HG03571 (cell line): Measurements from ENCODE around the gene SLC23A2.

Experiments
- ATAC-seq: cut with Tn5 transposase; IDR thresholded peaks from one replicate; pipeline ENCODE4 v1.9.1; 2021; ENCODE audit not compliant: unreplicated experiment

Gene SLC23A2

DNA sequence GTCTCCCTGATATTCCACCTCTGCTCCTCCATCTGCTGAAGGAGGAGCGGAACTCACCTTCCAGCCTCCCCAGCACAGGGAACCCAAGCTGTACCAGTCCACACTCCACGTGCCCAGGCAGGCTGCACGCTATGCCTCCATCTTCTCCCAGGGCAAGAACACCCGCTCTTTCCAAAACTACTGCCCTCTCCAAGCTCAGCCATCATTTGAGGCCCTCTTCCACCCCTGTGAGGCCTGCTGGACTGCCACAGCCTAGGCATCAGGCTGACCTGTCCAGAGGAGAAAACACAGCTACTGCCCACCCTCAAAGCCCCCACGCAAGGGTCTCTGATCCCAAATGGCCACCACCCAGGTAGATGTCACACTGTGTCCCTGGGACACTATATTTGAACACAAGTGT is 179.7 kb downstream of the SLC23A2 start:
- no peak for ATAC-seq

DNA sequence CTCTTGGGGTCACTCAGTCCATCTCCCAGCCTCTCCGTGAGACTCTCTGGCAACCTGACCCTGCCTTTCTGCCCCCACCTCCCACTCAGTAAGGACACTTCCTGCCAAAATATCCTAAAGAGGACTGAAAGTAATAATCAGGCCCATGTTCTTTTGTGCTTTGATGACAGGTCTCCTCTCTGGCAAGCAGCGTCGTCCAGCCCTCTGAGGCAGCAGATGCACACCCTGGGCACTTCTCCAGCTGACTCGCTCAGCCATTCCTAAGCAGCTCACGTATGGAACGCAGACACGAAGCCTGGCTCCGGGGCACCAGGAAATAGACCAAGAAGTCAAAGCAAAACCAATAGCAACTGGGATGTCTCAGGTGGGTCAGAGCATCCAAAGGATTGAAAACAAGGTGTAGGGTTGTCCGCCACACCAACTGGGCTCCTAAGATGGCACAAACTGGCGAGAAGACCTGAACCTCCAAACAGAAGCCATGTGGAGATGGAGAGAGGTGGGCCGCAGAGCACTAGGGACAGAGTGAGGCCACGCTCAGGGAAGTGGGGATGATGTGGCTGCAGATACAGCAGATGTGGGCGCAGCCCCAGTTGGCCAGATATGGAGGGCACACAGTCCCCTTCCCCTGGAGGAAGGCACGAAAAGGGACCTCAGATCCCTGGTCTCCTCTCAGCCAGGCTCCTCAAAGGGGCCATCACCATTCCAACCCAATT is 180.3 kb downstream of the SLC23A2 start:
- ATAC-seq: no peak

- no peak for ATAC-seq
Observed at GRCh38 chr20:4819901-4820300, 181.4 kb downstream of the SLC23A2 start.

- no peak for ATAC-seq
Observed at GRCh38 chr20:4817230-4817671, 184.1 kb downstream of the SLC23A2 start.

DNA sequence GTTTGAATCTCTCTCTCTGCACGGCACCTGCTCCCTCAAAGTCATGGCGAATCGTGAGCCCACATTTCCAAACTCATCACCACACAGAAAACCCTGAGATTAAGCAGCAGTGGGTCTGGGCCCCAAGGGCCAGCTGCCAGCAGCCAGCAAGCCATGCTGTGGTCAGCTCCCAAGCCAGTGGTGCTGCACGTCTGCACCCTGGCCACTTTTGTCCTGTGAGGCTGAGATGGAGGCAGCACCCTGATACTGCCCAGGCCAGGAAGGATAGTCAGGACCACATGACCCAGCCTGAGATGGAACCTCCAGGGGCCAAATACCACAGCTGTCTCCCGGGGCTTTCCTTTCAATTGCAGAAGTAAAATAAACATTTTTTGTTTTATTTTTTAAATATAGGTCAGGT is 185.7 kb downstream of the SLC23A2 start:
- ATAC-seq: no peak

GRCh38 chr20:4814696-4815252 is 186.5 kb downstream of the SLC23A2 start:
- peak; percentile 47 for ATAC-seq

GRCh38 chr20:4813863-4814695 is 187.2 kb downstream of the SLC23A2 start:
- peak; percentile 45 for ATAC-seq

DNA sequence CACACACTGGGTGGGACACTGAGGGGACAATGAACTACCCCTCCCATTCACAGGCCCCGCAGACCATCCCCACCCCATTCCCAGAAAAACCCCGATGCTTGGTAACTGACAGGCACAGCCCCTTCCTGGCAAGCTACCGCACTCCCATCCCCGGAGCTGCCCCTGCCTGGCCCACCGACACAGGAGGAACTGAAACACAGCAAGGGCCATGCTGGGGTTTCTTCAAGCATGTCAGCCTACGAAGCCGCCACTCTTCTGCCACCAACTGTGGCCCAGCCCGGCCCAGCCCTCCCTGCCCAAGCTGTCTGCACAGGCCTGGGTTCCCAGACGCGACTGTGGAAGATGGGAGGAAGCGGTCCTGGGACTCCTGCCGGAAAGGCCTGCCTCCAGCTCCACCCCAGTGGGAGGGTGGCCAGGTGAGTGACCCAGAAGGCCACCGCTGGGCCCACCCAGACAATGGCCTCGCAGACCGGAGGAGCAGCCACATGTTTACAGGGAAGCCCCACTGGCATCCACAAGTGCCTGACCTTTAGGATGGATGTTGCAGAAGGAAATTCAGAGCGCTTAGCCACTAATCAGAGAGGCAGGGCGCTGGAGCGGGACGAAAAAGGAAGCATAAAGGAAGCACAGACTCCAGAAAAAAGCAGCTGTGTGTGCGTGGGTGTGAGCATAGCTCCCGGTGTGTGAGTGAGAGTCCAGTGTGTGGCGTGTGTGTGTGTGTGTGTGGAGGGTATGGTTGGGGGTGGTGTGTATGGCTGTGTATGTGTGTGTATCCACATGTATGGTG is 188.0 kb downstream of the SLC23A2 start:
- peak; percentile 25 for ATAC-seq

DNA sequence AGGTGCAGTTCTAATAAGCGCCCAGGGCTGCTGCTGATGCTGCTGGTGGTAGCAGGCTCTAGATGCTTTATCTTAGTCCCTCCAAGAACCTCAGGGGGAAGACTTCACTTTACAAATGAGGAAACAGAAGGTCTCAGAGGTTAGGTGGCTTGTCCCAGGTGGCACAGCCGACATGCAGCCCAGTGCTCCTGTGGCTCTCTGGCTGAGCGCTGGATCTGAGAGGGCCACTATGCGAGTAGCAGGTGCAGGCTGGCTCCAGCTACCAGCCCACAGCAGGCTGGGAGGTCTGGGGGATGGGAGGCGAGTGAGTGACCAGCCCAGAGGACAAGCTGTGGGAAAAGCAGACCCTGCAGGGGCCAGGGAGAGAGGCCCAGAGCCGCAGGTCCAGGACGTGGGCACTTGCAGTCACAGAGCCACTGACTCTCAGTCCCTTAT is 188.7 kb downstream of the SLC23A2 start:
- ATAC-seq: no peak

GRCh38 chr20:4812216-4812615 is 189.1 kb downstream of the SLC23A2 start:
- ATAC-seq: no peak

- ATAC-seq: no peak
Observed at GRCh38 chr20:4811661-4812181, 189.6 kb downstream of the SLC23A2 start.

GRCh38 chr20:4811257-4811656 is 190.1 kb downstream of the SLC23A2 start:
- no peak for ATAC-seq

DNA sequence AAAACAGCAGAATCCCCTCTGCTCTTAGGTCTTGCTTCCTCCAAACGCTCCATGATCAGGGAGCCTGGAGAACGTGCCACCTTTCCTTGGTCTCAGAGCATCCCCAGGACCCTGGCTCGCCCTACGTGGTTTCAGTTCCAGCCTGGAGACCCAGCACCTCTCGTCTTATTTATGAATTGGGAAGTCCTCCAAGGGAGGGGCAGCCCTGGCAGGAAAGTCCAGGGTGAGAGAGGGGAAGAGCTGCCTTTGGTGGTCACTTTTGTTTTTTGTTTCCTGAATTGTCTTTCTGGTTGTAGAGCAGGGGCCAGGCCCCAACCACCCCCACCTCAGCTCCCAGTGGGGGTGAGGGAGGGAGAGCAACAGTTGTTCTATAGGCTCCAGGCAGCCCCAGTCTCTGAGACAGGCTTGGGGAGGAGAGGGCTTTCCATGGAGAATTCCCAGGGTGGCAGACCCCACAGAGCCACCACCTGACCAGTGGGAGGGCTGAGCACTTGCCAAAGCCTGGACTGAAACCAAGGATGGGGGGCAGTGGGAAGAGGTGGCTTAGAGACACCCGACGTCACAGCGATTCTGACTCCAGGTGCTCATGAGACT is 190.8 kb downstream of the SLC23A2 start:
- no peak for ATAC-seq

DNA sequence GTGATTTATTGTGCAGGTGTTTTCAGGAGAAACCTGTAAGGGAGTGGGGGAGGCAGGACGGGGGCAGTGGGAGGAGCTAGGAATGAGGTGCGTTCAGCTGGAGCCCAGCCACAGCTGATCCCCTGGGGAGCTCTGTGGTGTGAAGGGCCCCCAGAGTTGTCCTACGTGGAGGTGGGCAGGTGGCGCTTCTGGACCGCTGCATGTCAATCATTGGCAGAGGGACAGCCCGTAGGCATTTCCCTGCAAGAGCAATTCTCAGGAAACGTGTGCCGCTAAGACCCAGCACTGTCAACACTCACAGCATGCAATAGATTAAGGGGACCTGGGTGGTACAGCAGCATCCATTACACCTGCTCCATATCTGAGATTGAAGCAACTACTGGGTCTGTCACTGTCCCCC is 191.6 kb downstream of the SLC23A2 start:
- no peak for ATAC-seq

DNA sequence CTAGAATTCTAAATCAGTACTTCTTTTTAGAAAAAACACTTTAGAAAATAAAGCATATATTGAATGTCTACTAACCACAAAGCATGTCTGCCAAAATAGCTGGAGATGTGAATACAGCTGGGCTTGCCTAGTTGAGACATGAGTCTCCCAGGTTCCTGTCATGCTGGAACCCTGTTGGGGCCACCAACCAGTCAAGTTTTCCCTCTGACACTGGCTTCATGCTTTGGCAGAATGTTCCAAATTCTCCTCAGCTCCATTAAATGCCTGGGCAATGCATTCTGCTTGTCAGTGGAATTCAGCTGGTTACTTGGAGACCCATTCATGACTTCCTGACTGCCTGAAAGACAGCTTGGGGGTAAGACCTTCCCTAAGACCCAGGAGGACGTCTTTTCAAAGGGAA is 192.4 kb downstream of the SLC23A2 start:
- ATAC-seq: no peak

DNA sequence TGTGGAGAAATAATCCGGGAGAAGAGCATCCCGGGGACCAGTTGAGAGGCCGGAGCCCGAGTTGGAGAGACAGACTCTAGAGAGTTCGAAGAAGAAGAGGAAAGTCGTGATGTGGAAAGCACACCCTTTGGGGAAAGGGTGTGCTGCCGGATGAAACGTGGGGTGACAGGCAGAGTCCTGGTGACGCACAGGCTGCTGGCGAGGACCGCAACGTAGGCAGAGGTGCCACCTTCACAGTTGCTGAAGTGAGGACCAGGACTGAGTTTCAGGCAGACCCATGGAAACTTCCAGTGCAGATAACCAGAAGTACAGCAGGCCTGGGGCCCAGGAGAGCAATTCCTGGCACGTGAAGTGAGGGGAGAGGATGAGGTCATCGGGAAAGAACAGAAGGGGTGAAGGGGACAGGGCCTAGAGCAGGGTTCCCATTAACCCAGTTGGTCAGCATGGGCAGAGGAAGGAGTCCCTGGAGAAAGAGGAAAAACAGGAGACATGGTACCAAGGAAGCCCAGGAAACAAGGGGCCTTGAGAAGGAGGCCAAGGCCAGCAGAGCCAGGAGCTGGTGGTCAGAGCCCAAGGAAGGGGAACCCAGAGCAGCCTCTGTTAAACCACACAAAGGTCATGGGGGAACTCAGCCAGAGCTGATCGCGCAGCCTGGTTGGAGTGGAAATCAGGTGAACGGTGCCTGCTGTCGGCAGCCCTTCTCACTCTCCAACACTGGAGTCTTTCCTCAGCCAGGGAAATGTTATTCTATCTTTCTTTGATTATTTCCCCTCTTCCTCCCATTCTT is 195.5 kb downstream of the SLC23A2 start:
- ATAC-seq: no peak

- no peak for ATAC-seq
Observed at GRCh38 chr20:4802527-4802926, 198.8 kb downstream of the SLC23A2 start.
